GM21367 (cell line): ENCODE results near the gene CDC14C.
"Not testable (repeated sequence)": the region's sequence is repeated elsewhere in the genome, so short reads cannot be mapped to it uniquely, and the experiment has no call there.

ENCODE experiments used
- ATAC-seq: cut with Tn5 transposase; IDR thresholded peaks from one replicate; pipeline ENCODE4 v1.9.1; 2021; ENCODE audit not compliant: unreplicated experiment

Gene CDC14C

DNA sequence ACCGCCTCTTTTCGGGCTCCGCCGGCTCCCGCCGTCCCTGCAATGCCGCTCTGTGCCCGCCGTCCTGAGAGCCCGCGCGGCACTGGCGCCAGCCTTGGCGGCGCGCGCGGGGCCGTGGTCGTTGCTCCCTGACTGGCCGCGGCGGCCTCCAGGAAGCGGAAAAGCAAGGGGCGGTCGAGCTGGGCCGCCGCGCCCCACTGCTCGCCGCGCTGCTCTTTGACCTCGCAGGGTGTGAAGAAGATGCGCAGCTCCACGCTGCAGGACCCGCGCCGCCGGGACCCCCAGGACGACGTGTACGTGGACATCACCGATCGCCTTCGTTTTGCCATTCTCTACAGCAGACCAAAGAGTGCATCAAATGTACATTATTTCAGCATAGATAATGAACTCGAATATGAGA, at the start of gene CDC14C:
TSS of gene CDC14C (plus strand) at position 115 of the 400 bp plus-strand sequence. CDS start at position 241, 126 bp downstream.
- no peak for ATAC-seq

DNA sequence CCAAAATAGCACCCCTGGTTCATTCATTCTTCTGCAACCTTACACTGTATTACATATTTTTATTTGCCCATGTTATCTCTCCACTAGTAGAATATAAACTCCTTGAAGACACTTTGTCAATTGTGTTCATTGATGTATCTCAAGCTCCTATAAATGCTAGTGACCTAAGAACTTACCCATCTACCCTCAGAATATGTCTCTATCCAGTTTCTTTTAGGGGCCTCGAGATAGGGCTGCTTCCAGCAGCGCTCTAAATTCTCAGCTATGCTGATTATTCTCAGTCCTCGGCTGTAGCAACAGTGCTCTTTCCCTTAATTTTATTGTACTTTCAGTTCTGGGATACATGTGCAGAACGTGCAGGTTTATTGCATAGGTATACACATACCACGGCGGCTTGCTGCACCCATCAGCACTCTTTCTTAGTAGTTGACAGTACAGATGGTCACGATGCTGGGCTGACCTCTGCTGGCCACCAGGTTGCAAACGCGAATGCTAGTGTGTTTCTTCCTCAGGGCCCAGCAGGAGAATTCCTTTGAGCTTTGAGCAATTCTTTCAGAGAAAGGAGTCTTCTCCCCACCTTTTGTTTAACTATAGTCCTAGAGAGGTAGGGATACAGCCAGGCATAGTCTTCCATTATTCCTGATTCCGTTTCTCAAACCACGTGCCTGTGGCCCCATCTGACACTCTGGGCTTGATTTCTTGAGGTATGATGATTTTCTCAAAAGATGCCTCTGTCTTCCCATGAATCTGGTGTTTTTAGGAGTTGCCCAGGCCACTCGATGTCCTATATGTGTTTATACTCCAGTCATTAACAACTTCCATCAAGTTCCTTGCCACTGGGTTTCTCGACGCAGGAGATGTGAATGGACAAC, 49.1 kb upstream of the CDC14C start:
- ATAC-seq, result no peak

DNA sequence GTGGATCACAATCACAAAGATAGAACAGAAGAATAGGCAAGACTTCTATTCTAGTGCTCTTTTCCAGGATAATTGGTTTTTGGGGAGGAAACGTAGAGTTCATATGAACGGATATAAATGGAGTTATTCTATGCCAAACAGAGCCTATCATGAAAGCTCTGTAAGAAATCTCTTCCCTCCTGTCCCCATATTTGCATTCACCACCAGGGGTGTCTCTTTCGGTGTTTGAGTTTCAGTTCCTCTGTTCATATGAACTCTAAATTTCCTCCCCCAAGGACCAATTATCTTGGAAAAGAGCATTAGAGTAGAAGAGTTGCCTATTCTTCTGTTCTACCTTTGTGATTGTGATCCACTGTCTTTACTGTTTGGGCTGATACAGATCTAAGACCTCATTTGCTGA, 48.3 kb upstream of the CDC14C start:
- ATAC-seq, result no peak

DNA sequence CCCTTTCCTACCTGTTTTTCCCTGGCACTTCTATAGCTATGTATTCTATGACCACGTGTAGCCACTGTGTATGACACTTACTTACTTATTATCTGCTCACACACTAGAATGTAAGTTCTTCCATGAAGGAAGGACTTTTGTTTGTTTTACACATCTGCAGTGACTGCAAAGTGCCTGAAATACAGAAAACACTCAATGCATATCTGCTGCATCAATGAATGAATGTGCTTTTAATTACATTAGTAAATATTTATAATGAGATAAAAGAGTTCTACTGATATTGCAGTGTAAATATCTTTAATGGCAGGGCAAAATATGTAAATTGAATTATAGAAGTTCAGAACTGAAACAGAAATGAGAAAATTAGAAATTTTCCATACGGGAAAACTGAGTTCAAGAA, 43.5 kb upstream of the CDC14C start:
- no peak for ATAC-seq

DNA sequence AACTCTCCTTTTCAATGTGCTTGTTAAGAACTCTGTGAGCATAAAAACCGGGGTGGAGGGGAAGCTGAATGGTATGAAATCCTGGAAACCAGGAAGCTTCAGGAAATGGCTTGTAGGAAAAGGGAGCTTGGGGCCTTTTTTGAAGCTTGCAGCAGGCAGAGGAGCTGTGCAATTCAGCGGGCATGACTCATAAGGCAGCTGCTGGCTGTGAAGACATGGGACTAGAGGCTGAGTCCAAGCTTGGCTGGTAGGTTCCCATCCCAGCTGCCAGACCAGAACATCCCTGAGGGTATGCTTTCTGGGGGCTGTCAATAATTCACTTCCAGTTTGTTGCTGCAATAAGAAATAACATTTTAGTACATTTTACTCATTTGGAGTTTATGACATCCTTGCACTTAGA, 36.8 kb upstream of the CDC14C start:
- ATAC-seq, result no peak

DNA sequence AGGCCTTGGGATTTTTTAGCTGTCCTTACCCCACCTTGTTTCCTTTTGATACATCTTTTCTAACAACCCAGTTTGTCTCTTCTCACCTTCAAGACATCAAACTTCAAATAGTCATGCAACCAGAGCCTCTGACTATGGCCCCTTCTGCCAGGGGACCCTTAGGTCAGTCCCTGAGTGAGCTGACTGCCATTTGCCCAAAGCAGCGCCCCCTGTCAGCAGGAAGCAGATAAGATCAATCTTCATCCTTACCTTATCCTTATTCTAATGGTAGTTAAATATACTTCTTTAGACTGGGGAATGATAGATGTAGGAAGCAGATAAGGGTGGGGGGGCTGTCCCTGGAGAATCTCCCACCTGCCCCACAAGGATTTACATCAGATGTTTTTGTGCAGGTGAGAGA, 29.8 kb upstream of the CDC14C start:
- no peak for ATAC-seq

DNA sequence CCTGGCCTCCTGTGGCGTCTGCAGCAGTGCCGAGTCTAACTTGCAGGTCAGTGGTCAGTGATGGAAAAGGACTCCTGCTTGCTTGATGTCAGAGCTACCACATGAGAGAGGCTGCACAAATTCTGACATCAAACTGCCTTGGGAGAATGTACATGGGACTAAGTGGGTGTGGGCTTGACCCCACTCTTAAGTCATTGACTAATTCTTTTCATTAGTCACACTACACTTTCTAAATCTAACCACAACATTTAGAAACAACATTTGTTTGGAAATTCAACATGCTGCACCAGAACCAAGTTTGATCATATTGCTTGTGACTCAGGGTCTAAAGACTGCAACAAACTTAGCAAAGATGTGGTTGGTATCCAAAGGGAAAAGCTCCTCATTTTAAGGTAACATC, 24.4 kb upstream of the CDC14C start:
- ATAC-seq, result no peak

DNA sequence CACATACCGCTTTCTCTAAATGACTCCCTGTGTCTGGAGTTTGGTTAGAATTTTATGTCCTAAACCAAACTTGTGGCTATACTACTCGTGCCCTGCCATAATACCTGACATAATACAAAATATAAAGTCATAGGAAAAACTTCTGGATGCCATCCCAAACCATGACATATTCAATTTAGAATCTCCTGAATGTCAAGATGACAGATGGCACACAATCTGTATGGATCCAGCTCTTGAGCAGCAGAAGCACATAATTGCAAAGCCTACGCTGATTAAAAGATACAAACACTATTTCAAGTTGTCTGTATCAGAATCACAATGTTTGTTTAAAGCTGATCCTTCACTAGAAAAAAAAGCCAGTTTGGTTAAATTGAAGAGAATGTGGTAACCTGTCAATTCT, 22.4 kb upstream of the CDC14C start:
- no peak for ATAC-seq

DNA sequence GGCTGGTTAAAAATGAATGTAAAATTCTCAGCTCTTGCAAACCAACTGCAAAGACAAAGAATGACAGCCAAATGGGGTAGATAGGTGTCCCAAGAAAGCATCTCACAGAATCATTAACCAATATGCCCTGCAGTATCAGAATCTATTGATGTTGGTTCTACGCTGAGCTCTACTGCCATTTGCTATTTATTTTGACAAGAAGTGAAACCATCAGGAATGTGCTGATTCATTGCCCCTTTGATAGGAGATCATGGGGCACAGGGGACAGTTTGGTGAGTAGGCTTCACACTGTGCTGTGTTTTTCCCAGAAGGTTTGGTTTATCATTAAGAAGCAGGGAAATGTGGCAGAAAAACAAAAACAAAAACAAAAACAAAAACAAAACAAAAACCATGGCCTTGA, 19.4 kb upstream of the CDC14C start:
- ATAC-seq, result no peak

DNA sequence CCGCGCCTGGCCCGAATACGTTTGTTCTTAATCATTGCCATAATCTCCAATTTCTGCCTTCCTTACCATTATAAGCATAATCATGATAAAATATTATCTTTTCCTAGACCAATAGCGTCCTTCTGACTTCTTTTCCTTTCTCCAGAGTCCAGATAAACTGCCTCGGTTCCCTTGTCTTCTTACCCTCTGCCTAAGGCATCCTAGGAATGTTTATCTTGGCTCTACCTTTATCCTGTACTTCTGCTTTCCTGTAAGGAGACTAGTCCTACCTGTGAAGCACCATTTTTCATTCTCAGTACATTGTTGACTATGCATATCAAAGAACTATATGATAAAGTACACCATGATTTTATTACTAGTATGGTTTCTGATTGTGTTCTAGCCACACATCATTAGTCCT, 18.7 kb upstream of the CDC14C start:
- ATAC-seq, result not testable (repeated sequence)

DNA sequence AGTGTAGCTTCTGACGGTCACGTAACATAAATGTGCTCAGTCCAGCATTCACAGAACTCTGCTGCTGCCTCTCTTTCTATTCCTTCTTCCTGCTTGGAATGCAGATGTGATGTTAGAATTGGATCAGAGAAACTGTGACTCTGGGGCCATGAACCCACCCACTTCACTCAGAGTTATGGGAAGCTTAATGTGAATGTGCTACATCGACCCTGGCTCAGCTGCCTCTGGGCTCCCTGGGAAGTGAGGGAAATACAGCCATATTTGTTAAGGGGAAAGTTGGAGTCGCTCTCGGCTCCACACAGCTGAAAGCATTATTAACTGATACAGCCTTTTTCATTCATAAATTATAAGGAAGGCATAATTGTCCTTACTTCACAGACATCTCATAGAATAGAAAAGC, 14.5 kb upstream of the CDC14C start:
- ATAC-seq, result not testable (repeated sequence)

DNA sequence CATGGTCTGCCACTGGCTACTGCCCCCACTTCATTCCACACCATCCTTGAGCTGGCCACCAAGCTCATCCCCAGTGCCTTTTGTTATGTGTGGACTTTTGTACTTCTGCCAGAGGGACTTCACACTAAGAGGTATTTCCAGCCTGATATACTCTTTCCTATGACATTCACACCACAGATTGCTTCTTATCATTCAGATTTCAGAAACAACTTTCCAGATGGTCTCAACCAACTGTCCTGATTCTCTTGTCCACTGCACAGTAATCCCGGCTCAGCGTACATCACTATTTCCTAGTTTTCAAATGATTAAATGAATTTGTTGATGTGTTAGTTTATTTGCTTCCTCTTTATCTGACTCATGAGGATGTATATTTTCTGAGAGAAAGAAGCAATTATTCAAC, 7.1 kb downstream of the CDC14C start:
- ATAC-seq, result no peak

DNA sequence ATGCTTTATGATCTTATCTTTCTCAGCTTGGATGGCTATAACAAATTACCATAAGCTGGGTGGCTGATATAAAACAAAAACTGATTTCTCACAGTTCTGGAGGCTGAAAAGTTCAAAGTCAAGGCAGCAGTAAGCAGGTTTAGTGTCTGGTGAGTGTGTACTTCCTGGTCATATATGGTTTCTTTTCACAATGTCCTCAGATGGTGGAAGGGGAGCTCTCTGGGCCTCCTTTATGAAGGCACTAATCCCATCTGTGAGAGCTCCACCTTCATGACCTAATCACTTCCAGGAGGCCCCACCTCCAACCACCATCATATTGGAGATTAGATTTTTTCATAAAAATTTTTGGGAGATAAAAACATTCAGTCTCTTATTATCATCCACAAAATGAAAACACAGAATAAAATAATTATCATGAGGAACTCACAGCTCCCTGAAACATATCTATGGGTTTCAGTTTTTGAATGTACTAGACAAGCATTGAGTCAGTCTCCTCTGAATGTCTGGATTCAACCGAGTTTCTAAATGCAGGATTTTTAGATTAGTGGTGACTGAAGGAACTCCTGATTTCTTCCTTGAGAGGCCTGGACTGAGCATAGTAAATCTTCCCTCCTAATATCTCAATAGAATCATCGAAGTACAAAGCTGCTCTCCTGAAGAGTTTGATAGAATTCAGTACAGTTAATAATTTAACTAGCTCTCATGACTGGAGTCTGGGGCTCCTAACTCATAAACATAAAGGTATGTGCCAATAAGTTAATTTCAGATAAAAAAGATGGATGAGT, 8.0 kb downstream of the CDC14C start:
- ATAC-seq, result no peak

DNA sequence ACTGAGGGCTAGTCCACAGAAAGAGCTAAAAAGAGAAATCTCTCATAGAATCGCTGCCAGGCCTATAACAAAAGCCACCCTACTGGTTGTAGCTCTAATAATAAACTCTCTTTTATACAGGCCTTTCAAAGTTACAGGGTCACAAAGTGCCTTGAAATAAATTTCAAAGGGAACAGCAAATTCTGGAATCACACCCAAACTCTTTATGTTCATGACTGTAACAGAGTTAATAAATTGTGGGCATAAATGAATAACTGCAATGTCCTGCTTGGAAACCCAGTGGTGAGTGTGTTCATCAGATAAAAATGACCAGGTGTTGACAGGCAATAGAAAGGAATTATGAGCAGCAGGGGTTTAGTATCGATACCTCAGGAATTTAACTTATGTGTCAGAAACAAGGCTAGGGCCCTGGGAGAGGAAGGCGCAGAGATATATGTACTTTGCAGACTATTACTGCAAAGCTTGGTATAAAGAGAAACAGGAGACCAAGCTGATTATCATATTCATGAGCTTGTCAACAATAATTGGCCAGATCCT, 9.3 kb downstream of the CDC14C start:
- ATAC-seq, result no peak

DNA sequence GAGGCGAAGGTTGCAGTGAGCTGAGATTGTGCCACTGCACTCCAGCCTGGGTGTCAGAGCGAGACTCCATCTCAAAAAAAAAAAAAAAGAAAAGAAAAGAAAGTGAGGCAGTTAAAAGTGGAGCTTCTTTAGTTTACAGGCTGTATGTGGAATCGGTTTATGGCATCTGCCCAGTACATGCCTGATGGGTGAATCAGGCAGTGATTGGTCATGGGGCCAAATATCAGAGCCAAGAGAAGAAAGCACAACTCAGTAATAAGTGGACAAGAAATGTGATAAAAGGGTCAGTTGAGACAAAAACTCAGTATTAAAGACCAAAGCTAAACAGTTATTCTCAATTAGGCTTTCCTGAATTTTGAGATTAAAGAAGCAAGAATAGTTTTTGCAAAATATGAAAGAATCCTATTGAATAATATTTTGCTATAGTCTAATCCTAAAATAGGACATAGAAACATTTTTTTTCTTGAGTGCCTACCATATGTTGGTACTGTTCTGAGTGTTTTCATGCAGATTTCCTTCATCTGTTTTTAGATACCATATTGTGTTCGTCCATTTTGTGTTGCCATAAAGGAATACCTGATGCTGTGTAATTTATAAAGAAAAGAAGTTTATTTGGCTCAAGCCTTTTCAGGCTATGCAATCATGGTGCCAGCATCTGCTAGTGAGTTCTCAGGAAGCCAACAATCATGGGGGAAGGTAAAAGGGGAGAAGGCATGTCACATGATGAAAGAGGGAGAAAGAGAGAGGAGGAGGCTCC, 14.4 kb downstream of the CDC14C start:
- ATAC-seq, result no peak

DNA sequence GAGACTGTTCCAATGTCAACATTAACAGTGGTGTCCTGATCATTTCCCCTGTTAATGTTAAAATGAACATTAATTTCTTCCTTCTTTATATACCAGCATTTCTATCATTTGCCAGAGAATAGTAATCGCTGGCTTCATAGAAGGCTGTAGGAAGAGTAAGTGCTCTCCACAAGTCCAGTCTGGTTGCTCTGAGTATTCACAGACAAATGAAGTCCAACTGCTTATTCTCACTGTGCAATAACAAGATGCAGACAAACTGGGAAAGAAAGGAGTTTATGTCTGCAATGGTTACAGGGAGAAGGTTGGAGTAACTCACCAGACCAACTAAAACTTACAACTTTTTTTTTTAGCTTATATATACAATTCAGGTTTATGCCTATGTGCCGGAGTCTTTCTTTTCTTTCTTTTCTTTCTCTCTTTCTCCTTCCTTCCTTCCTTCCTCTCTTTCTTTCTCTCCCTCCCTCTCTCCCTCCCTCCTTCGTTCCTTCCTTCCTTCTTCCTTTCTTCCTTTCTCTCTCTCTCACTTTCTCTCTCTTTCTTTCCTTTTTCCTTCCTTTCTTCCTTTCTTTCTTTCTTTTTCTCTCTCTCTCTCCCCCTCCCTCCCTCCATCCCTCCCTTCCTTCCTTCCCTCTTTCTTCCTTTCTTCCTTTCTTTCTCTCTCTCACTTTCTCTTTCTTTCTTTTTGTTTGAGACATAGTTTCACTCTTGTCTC, 19.1 kb downstream of the CDC14C start:
- ATAC-seq, result no peak

DNA sequence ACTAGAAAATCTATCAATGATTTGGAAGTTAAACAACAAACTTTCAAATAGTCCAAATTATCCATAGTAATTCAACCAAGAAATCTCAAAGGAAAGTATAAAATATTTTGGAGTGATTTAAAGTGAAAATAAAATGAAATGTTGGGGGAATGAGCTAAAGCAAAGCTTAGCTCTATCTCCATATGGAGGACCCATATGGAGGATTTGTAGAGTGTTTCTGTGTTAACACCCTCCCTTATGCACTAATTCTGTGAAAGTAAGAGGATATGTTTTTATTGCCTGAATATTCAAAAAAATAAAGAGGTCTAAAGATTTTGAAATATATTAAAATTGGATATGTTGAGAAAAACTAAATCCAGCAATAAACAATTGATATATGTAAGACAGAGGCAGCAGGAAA, 31.6 kb downstream of the CDC14C start:
- no peak for ATAC-seq

DNA sequence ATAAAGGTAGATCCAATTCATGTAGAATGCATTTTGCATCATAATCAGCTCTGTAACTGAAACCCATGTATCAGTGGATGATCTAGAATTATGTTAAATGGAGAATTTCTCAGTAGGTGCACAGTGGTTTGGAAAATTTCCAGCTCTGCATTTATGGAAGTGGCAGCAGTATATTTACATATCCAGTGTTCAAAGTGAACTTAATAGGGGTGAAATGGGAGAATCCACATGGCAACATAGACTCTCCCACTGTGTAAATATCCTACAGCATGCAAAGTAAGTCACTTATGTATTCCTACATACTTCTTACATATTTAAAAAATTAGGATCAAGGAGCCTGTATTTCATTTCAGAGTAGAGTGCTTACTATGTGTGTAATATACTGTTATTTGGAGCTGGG, 35.3 kb downstream of the CDC14C start:
- no peak for ATAC-seq

DNA sequence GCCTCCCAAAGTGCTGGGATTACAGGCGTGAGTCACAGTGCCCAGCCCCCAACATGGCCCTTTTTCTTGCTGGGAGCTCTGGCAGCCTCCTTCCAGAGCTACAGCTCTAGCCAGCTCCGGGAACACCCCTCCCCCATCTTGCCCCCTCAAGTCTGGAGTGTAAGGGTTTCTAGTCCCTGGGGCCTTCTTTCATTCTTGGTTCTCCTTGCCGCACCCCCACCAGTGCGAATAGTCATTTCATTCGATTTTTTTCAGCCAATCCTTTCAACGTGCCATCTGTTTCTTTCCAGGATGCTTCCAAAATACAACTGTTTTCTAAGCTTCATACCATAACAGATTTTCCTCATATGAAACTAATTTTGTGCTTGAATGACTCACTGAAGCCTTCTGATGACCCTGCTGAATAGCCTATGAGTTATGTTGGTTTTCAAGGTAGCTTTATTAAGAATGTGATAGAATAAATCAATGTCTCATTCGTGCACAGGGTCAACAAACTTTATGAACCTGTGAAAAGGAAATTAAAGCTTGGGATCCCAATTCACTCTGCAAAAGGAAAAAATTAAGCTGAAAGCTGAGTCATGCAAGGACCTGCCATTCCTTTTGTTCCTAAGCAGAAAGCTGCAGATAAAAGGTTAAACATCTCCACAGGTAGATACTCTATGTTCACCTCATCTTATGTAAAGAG, 38.6 kb downstream of the CDC14C start:
- ATAC-seq, result no peak

DNA sequence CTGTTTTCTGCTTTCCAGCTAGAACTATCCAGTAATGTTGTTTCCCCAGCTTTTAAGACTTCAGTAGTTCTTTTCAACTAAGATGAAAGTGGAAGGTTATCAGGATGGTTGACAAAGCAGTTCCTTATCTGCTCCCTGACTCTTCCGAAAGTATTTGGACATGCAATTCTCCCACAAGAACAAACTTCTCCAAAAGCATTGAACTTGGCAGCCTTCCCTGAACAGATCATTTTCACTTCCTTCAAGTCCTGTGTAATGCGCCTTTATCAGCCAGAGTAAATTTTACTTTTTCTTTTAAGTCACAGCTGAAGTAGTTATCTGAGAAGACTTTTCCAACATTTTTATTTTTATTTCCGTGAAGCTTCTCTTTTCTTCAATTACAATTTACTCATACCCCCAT, 39.7 kb downstream of the CDC14C start:
- no peak for ATAC-seq
